Activated CD4-positive, CD25-positive, alpha-beta regulatory T cell (primary cell): ENCODE data around the gene WDR20.

Source experiments
- DNase-seq, 4 experiments: peaks; one replicate each; lab custom pipeline; 2025; lab: John Stamatoyannopoulos, UW

The WDR20 gene

DNA sequence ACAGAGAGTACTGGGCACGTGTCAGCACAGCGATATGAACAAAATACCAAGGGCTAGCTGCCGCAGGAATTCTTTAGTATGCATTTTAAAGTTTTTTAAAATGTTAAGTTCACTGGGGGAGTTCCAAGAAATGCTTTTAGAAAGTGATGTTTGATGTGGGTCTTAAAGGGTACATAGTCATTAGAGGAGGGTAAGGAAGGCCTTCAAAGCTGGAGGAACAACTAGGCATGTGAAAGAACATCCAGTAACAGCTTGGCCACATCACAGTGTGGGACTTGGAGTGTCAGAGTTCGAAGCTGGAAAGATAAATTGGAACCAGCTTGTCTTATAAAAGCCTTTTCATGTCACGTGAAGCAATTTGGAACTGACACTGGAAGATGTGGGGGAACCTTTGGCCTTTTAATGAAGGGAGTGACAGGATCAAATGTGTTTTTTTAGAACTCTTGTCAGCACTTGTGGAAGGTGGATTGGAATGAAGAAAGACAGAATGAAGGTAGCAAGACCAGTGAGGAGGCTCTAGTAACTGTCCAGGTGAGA lies 57.7 kb downstream of the WDR20 start:
- no peak for DNase-seq

GRCh38 chr14:102200690-102201352 lies 61.1 kb downstream of the WDR20 start:
- peak in 1 of 4 experiments; percentile 7 for DNase-seq

GRCh38 chr14:102201353-102201738 lies 61.6 kb downstream of the WDR20 start:
- DNase-seq = no peak

GRCh38 chr14:102201776-102202175 lies 62.1 kb downstream of the WDR20 start:
- no peak for DNase-seq

DNA sequence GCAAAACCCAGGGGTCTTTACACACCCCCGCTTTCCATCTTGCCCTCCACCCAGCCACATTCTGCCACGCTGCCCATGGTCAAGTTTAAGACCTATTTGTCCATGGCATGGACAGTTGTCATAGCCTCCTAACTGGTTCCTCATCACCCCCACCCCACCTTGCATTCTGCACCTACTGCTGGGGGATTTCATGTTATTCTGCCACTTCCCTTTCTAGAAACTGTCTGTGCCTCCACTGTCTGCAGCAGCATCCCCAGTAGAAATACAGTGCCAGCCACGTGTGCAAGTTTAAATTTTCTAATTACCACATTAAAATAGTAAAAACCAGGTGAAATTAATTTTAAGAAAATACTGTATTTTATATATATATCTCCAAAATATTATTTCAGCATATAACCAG lies 63.2 kb downstream of the WDR20 start:
- DNase-seq = no peak

DNA sequence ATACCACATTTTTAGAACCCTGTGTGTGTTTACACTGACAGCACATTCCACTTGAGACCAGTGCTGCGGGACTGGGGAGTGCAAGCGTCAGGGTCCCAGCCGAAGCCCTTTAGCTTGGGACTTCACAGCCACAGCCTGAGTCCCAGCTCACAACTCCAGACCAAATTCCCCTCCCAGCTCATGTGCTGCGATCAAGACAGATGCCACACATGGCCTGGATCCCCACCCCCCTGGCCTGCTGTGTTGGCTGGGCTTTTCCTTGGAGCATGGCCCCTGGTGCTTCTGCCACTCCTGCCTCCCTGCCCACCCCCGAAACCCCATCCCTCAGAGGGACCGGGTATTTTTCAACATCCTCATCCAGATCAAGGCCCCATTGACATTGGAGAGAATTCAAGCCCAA lies 63.7 kb downstream of the WDR20 start:
- no peak for DNase-seq

DNA sequence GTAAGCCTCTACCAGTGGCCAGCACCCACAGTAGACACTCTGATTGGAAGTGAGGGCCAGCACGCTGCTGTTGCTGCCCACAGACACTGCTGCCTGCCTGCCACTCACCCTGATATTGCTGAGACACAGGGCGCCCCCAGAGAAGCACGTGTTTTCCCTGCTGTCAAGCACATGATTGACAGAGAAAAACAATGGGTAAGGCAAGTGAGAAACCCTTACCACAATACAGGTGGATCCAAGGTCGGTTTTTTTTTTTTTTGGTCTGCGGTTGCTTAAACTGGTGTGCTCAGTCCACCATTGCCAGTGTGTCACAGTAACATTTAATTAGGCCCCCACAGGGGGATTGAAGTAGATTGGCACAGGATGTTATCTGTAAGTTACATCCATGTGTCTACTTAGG lies 65.9 kb downstream of the WDR20 start:
- no peak for DNase-seq

DNA sequence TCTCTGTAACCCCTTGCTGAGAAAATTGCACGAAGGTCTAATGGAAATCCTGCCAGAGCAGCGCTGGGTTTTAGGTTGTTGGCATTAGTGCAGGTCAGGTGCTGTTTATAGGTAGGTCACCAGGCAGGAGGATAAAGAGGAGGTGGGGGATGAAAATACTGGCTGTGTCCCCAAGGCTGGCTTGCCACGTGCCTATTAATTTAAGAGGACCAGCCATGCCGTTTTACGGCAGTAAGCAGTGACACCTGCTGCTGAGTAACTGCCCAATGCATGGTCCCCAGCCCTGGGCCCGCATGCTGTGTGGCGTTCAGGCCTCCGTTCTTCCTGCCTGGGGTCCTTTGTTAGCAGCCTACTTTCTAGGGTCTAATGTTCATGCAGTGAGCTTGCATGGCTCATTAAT lies 67.2 kb downstream of the WDR20 start:
- no peak for DNase-seq

DNA sequence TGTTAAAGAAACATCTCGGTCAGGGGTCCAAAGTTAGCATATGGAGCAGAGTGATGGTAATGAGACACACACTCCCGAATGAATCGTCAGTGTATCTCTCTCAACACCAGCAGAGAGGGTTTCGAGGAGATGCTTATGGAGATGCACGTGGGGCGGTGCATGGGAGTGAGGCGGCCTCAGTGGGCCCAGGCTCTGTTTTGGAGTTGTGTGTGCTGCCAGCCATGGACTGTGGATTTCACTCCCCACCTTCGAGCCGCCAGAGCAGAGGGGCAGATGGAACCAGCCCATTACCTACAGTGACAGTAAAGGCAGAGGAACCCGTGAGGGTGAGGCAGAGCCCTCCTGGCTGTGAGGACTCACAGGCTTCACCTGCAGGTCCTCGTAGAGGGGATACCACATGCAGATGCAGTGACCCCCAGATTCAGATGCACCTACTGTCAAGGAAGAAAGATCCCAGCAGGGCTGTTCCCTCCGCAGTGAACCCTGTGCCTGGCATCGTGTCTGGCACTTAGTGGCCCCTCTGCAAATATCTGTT lies 68.2 kb downstream of the WDR20 start:
- DNase-seq = no peak

DNA sequence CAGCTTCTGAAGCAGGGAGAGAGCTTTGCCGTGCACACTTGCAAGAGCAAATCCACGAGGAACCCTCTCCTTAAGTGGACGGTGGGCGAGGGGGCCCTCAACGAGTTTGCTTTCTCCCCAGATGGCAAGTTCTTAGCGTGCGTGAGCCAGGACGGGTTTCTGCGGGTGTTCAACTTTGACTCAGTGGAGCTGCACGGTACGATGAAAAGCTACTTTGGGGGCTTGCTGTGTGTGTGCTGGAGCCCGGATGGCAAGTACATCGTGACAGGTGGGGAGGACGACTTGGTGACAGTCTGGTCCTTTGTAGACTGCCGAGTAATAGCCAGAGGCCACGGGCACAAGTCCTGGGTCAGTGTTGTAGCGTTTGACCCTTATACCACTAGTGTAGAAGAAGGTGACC lies 69.0 kb downstream of the WDR20 start:
- DNase-seq = no peak

- no peak for DNase-seq
Observed at GRCh38 chr14:102209224-102209966, 69.7 kb downstream of the WDR20 start.

GRCh38 chr14:102210421-102211042 lies 70.8 kb downstream of the WDR20 start:
- DNase-seq = no peak

DNA sequence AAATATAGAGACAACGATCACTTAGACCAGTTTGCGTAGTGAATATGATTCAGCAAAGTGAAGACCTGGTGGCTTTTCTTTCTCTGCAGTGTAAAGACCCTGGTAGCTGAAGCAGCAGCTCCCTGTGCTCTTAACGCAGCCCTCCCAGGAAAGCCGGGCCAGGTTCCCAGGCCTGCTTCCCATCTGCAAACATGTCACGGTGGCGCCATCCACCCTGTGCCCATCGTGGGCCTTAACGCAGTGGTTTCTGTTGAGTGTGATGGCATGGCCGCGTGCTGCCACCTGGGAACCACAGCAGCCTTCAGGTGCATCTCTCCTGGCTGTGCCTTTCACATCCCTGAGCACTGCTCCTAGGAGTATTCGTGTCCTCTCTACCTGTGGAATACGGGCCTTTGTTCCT lies 71.5 kb downstream of the WDR20 start:
- DNase-seq = no peak

- DNase-seq = no peak
Observed at GRCh38 chr14:102212356-102212755, 72.7 kb downstream of the WDR20 start.

DNA sequence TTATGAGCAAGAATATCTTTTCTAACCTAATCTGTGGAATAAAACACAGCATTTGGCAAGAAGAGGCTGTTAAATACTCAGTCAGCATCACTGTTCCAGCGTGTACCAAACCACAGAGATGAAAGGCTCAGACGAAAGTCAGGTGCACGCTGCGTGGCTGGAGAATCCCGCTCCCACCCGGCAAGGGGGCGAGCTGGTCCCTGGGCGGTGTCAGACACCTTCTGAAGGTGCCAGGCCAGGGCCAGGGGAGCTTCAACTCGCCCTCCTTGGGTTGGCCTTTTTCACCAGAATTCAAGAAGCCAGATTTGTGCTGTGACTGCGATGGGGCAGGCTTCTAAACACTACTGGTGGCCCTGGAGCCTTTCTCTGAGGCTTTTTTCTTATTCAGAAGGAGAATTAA lies 73.1 kb downstream of the WDR20 start:
- no peak for DNase-seq

- no peak for DNase-seq
Observed at GRCh38 chr14:102213470-102213869, 73.8 kb downstream of the WDR20 start.

GRCh38 chr14:102213984-102214658 lies 74.4 kb downstream of the WDR20 start:
- DNase-seq = no peak

- DNase-seq = no peak
Observed at GRCh38 chr14:102215071-102215470, 75.4 kb downstream of the WDR20 start.

DNA sequence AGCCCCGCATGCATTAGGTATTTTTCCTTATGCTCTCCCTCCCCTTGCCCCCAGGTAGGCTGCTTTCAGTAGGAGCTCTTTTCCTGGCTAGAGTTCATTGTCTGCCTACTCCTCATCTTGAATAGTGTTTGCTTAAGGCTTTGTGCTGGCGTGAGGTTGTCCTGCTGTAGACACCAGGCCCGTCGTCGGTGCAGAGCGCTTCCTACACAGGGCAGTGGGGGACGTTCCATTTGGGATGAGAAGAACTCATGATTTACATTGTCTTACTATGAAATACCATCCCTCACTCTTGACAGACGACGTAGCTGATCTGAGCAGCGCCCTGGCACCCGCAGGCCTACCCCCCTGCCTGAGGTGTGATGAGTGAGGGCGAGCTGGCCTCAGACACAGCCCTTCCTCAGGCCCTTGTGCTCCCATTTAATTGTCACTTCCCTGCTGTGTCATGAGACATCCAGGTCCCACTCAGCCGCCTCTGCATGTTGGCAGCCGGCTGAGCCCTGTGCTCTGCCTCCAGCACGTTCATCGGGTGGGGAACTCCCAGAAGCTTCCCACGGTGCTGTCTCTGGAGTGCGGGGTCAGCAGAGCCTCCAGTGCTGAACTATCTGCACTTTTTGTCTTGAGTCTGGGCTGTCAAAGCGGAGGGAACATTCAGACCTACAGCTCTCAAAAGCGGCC lies 76.0 kb downstream of the WDR20 start:
- no peak for DNase-seq

DNA sequence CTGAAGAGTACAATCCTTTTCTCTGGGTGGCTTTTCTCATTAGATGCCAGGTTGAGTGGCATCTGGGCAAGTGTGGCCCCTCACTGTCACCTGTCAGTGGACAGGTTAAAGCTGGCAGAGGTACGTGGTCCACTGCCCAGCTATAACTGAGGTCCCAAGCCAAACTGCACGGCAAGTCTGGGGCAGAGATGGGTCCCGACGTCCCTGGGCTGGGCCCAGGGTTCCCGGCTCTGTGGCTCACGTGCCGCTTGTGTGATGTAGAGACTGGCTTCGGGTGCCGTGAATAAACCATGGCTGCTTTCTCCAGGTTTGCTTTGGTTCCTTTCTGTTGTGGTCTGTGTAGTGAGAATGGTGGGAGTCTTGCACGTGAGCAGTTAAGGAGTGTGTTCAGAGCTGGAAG lies 77.7 kb downstream of the WDR20 start:
- no peak for DNase-seq

DNA sequence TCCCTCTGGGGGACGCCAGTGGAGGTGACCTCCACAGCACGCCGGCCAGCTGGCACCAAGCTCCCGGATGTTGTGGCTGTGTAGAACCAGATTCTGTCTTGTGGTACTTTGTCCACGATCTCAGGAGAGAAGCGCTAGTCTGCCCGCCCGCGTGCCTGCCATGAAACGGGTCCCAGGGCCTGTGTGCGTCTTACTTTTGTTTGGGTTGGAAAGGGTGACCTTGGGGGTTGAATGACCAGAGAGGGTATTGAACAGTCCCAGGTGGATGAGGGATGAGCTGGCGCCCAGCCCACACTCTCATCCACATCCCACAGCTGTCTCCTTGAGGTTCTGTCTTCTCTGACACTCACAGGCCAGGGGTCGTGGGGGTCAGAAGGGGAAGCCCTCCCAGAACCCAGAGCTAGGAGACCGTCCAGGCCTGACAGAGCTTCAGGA lies 78.3 kb downstream of the WDR20 start:
- DNase-seq = no peak

DNA sequence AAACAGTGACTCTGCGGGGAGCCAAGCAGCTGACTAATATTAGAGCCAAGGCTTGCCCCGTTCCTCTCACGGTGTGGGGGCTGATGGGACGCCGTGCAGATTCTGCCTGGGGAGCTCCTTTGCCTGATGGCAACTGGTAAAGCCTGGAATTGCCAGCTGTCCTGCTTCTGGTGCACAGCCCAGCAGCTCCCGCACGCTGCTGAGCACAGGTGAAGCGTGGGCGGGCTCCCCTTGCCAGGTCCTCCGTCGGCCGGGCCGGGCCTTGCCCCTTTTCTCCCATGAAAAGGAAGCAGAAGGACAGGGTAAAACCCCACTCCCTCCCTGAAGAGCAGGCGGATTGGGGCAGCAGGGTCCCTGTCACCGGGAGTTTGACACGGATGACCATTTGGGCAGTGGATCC lies 79.0 kb downstream of the WDR20 start:
- DNase-seq = no peak
